ENCODE data around the gene ARRDC5. TPM values are rescaled to one million over a fixed set of nuclear protein-coding genes. Genes with fewer than 3 reads are reported as not detected.

Gene ARRDC5
- total RNA-seq, 1 experiment from 2014 or later, result not detected

Small RNAs within 50 kb of the gene (microRNA-seq; reads per million reads assigned to microRNA genes)
- gene MIR4747 (ENCODE audit: borderline number of aligned reads), result not detected

Other genes with a start within 250 kb of the ARRDC5 start
- gene MYDGF, start 232.6 kb downstream of the ARRDC5 start, total RNA-seq (2021), result 54.2 to 59.1 TPM (median 58.2 TPM) in 3 replicates
- 36.0 to 52.9 TPM (median 38.3 TPM) in 3 replicates for gene DPP9, start 179.1 kb downstream of the ARRDC5 start, total RNA-seq (2021)
- gene FEM1A, start 111.2 kb downstream of the ARRDC5 start, total RNA-seq (2021), result 15.7 to 16.1 TPM (median 15.8 TPM) in 3 replicates
- 0.61 to 1.4 TPM (median 1.2 TPM) in 3 replicates for gene TICAM1, start 71.2 kb downstream of the ARRDC5 start, total RNA-seq (2021)
- gene PLIN3, start 35.2 kb downstream of the ARRDC5 start, total RNA-seq (2021), result 61.3 to 72.1 TPM (median 71.2 TPM) in 3 replicates
- 37.9 to 42.5 TPM (median 38.1 TPM) in 3 replicates for gene UHRF1, start 6.6 kb upstream of the ARRDC5 start, total RNA-seq (2021)
- 43.2 to 56.0 TPM (median 53.1 TPM) in 3 replicates for gene KDM4B, start 66.2 kb upstream of the ARRDC5 start, total RNA-seq (2021)

All from WTC11 (cell line).